Progenitor cell of endocrine pancreas (in vitro differentiated cells): ENCODE data around the gene VWC2. TPM values are rescaled to one million over a fixed set of nuclear protein-coding genes. Genes with fewer than 3 reads are reported as not detected.

ENCODE experiments used
- DNase-seq: peaks from one replicate; pipeline ENCODE4 v3.0.0; 2021; ENCODE audit warnings: low spot score; ENCODE audit not compliant: unreplicated experiment
- H3K27ac Mint-ChIP-seq: 2 replicates; pipeline ENCODE4 v1.8.0; 2021; ENCODE audit warnings: mild to moderate bottlenecking, moderate library complexity, mixed read lengths
- H3K27me3 Mint-ChIP-seq: 2 replicates; pipeline ENCODE4 v1.8.0; 2021; ENCODE audit warnings: mixed read lengths
- H3K36me3 Mint-ChIP-seq: 2 replicates; pipeline ENCODE4 v1.8.0; 2022; ENCODE audit warnings: mixed read lengths; ENCODE audit not compliant: insufficient read depth
- H3K4me1 Mint-ChIP-seq: 2 replicates; pipeline ENCODE4 v1.8.0; 2021; ENCODE audit warnings: low read depth, mixed read lengths
- H3K4me3 Mint-ChIP-seq: 2 replicates; pipeline ENCODE4 v1.8.0; 2021; ENCODE audit warnings: low read depth, mild to moderate bottlenecking, moderate library complexity, mixed read lengths
- H3K9me3 Mint-ChIP-seq: 2 replicates; pipeline ENCODE4 v1.8.0; 2021; ENCODE audit warnings: low read depth, mixed read lengths
- total RNA-seq: library from RNA; stranded (reverse); gene quantifications from 2 replicates; pipeline ENCODE4 v1.2.1, GENCODE V29; 2021
- TF ChIP-seq, protein P1 (sequence below): fragments of 200-600 bp; sonication (generic); IDR thresholded peaks from one replicate; pipeline ENCODE4 v1.5.0; 2021; ENCODE audit warnings: antibody characterized with exemption, mild to moderate bottlenecking; ENCODE audit not compliant: unreplicated experiment

The VWC2 gene
- total RNA-seq, 1 donor from 2014 or later = 0.02 TPM

DNA sequence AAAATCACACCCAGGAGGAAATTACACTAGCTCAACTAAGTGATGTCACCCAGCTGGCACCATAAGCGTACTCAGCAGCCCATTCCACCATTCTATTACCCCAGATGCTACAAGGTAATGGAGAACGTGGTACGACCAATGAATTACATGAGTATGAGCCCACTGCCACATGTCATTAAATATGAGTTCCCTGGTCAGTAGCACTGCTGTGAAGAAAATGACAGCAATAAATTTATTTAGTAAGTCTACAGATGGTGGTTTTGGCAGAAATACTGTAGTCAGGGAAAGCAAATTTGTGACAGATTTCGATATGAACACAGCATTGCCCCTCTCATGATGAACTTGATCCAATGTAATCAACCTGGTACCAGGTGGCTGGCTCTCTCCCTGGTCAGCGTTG is 154.2 kb downstream of the VWC2 start:
- no peak for DNase-seq
- Mint-ChIP-seq H3K4me1 (no peaks in the 10 kb centered on the region), H3K4me3 (no peak overlapping the region), H3K36me3 (peaks cover 1% of the 10 kb centered on the region), H3K27me3 (no peaks in the 10 kb centered on the region), H3K27ac (no peak overlapping the region), H3K9me3 (peaks cover 19% of the 10 kb centered on the region)
- TF ChIP-seq, protein P1, sequence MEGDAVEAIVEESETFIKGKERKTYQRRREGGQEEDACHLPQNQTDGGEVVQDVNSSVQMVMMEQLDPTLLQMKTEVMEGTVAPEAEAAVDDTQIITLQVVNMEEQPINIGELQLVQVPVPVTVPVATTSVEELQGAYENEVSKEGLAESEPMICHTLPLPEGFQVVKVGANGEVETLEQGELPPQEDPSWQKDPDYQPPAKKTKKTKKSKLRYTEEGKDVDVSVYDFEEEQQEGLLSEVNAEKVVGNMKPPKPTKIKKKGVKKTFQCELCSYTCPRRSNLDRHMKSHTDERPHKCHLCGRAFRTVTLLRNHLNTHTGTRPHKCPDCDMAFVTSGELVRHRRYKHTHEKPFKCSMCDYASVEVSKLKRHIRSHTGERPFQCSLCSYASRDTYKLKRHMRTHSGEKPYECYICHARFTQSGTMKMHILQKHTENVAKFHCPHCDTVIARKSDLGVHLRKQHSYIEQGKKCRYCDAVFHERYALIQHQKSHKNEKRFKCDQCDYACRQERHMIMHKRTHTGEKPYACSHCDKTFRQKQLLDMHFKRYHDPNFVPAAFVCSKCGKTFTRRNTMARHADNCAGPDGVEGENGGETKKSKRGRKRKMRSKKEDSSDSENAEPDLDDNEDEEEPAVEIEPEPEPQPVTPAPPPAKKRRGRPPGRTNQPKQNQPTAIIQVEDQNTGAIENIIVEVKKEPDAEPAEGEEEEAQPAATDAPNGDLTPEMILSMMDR = no peak

DNA sequence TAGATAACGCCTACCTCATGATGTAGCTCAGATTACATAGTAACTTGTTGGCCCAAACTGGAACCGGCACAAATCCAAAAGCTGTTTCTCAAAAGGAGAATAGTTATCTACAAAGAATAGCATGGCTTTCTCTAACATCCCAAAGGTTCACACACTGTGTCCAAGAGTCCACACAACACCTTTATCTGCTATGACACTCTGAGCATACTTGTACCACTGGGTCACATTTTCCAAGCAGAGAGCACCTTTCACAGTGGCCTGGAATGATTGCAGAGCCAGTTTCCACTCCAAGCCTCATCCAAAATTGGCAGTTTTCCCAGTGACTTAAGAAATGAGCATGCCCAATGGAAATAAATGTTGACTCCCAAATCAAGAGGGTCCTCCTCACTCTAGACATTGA is 155.3 kb downstream of the VWC2 start:
- Mint-ChIP-seq H3K9me3 (peaks cover 22% of the 10 kb centered on the region), H3K4me3 (no peak overlapping the region), H3K36me3 (peaks cover 3% of the 10 kb centered on the region), H3K27me3 (no peaks in the 10 kb centered on the region), H3K27ac (no peak overlapping the region), H3K4me1 (no peaks in the 10 kb centered on the region)
- TF ChIP-seq, protein P1 = no peak
- no peak for DNase-seq

DNA sequence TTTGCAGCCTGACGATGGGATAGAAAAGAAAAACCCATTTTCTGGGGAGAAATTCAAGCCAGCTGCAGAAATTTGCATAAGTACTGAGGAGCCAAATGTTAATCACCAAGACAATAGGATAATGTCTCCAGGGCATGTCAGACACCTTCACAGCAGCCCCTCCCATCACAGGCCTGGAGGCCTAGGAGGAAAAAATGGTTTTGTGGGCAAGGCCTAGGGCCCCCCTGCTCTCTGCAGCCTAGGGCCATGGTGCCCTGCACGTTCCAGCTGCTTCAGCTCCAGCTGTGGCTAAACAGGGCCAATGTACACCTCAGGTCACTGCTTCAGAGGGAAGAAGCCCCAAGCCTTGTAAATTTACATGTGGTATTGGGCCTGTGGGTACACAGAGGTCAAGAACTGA is 158.2 kb downstream of the VWC2 start:
- no peak overlapping the region for H3K4me3 Mint-ChIP-seq
- no peak for DNase-seq
- H3K9me3 Mint-ChIP-seq = peaks cover 22% of the 10 kb centered on the region
- H3K27me3 Mint-ChIP-seq = no peaks in the 10 kb centered on the region
- no peaks in the 10 kb centered on the region for H3K4me1 Mint-ChIP-seq
- H3K27ac Mint-ChIP-seq = no peak overlapping the region
- peaks cover 3% of the 10 kb centered on the region for H3K36me3 Mint-ChIP-seq
- TF ChIP-seq, protein P1 = no peak

DNA sequence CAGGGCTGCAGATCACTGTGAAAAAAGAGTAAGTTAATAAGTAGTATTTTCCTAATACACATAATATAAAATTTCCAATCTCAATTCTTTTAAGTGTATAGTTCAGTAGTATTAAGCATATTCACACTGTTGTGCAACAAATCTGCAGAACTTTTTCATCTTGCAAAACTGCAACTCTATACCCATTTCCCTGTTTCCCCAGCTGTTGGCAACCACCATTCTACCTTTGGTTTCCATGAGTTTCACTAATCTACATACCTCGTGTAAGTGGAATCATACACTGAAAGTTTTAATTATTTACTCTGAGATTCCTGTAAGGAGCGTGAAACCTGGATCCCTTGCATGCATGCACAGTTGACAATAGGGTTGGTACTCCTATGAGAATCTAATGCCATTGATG is 164.2 kb downstream of the VWC2 start:
- TF ChIP-seq, protein P1 = no peak
- Mint-ChIP-seq H3K4me1 (no peaks in the 10 kb centered on the region), H3K36me3 (peaks cover 1% of the 10 kb centered on the region), H3K27me3 (no peaks in the 10 kb centered on the region), H3K9me3 (peaks cover 3% of the 10 kb centered on the region), H3K27ac (no peak overlapping the region), H3K4me3 (no peak overlapping the region)
- DNase-seq = no peak
